NK-92 (cell line): ENCODE data around the gene MPP3.
"Not testable (repeated sequence)": the region's sequence is repeated elsewhere in the genome, so short reads cannot be mapped to it uniquely, and the experiment has no call there.

Experiments
- DNase-seq: peaks from one replicate; lab custom pipeline; 2025; ENCODE audit not compliant: unreplicated experiment; lab: John Stamatoyannopoulos, UW

The MPP3 gene

GRCh38 chr17:43860927-43861622 lies 28.1 kb upstream of the MPP3 start:
- DNase-seq, result no peak

- DNase-seq, result no peak
These were observed 27.3 kb upstream of the MPP3 start for GRCh38 chr17:43860077-43860725.

GRCh38 chr17:43857957-43858600 lies 25.1 kb upstream of the MPP3 start:
- DNase-seq, result no peak

GRCh38 chr17:43857141-43857540 lies 24.2 kb upstream of the MPP3 start:
- DNase-seq, result no peak

- no peak for DNase-seq
These were observed 23.2 kb upstream of the MPP3 start for GRCh38 chr17:43856141-43856540.

- no peak for DNase-seq
These were observed 22.1 kb upstream of the MPP3 start for GRCh38 chr17:43855061-43855460.

GRCh38 chr17:43854498-43854897 lies 21.6 kb upstream of the MPP3 start:
- no peak for DNase-seq

GRCh38 chr17:43853546-43853945 lies 20.6 kb upstream of the MPP3 start:
- no peak for DNase-seq

GRCh38 chr17:43852571-43852970 lies 19.6 kb upstream of the MPP3 start:
- DNase-seq, result no peak

GRCh38 chr17:43849116-43849515 lies 16.2 kb upstream of the MPP3 start:
- DNase-seq, result no peak

- DNase-seq, result no peak
These were observed 15.7 kb upstream of the MPP3 start for GRCh38 chr17:43848601-43849000.

GRCh38 chr17:43846963-43847371 lies 14.0 kb upstream of the MPP3 start, which contains the start of gene CD300LG:
CD300LG (plus strand) TSS chr17:43847176; CDS start chr17:43847217, 41 bp downstream.
- no peak for DNase-seq

- no peak for DNase-seq
These were observed 13.3 kb upstream of the MPP3 start for GRCh38 chr17:43846221-43846712.

GRCh38 chr17:43845766-43846165 lies 12.8 kb upstream of the MPP3 start:
- no peak for DNase-seq

GRCh38 chr17:43844241-43844640 lies 11.3 kb upstream of the MPP3 start:
- no peak for DNase-seq

GRCh38 chr17:43842975-43843325 lies 10.0 kb upstream of the MPP3 start:
- no peak for DNase-seq

- DNase-seq, result not testable (repeated sequence)
These were observed 9.4 kb upstream of the MPP3 start for GRCh38 chr17:43842091-43842974.

- no peak for DNase-seq
These were observed 8.3 kb upstream of the MPP3 start for GRCh38 chr17:43841282-43841681.

GRCh38 chr17:43840814-43841213 lies 7.9 kb upstream of the MPP3 start:
- DNase-seq, result no peak

- DNase-seq, result no peak
These were observed 6.7 kb upstream of the MPP3 start for GRCh38 chr17:43839670-43840108.

- no peak for DNase-seq
These were observed 1.2 kb upstream of the MPP3 start for GRCh38 chr17:43834106-43834505.
